T-helper 2 cell treated with Interferon-gamma antibody and Interleukin-4, amounts not matched to agents 5 μg/mL and 100 μg/mL, for 36 hours (primary cell): ENCODE data around the gene GNGT2.
A peak's percentile ranks its signal among the peaks of the same experiment; 100 is the strongest.

Source experiments
- DNase-seq: peaks from one replicate; pipeline ENCODE4 v3.0.0; 2021; ENCODE audit warnings: low spot score
- H3K27ac Mint-ChIP-seq: one replicate; pipeline ENCODE4 v1.8.0; 2021; ENCODE audit warnings: mild to moderate bottlenecking, mixed read lengths
- H3K27me3 Mint-ChIP-seq: one replicate; pipeline ENCODE4 v1.8.0; 2021; ENCODE audit warnings: low read depth, mixed read lengths
- H3K36me3 Mint-ChIP-seq: one replicate; pipeline ENCODE4 v1.8.0; 2021; ENCODE audit warnings: low read depth, mixed read lengths
- H3K4me1 Mint-ChIP-seq: one replicate; pipeline ENCODE4 v1.8.0; 2021; ENCODE audit warnings: low read depth, mixed read lengths
- H3K4me3 Mint-ChIP-seq: one replicate; pipeline ENCODE4 v1.8.0; 2022; ENCODE audit warnings: mild to moderate bottlenecking, moderate library complexity, mixed read lengths
- H3K9me3 Mint-ChIP-seq: one replicate; pipeline ENCODE4 v1.8.0; 2021; ENCODE audit warnings: mixed read lengths

The GNGT2 gene

GRCh38 chr17:49240619-49241018, 30.2 kb upstream of the GNGT2 start:
- H3K27ac Mint-ChIP-seq, result no peak overlapping the region
- no peaks in the 10 kb centered on the region for H3K4me1 Mint-ChIP-seq
- no peaks in the 10 kb centered on the region for H3K36me3 Mint-ChIP-seq
- H3K27me3 Mint-ChIP-seq, result peaks cover 7% of the 10 kb centered on the region
- no peaks in the 10 kb centered on the region for H3K9me3 Mint-ChIP-seq
- H3K4me3 Mint-ChIP-seq, result no peak overlapping the region
- no peak for DNase-seq

- Mint-ChIP-seq H3K27me3 (peaks cover 7% of the 10 kb centered on the region), H3K36me3 (no peaks in the 10 kb centered on the region), H3K4me1 (no peaks in the 10 kb centered on the region), H3K27ac (no peak overlapping the region), H3K9me3 (no peaks in the 10 kb centered on the region), H3K4me3 (no peak overlapping the region)
- DNase-seq, result no peak
Measured at GRCh38 chr17:49239963-49240362, 29.6 kb upstream of the GNGT2 start.

- H3K36me3 Mint-ChIP-seq, result no peaks in the 10 kb centered on the region
- DNase-seq, result no peak
- H3K4me3 Mint-ChIP-seq, result no peak overlapping the region
Measured at GRCh38 chr17:49235896-49236295, 25.5 kb upstream of the GNGT2 start.

GRCh38 chr17:49234509-49235080, 24.2 kb upstream of the GNGT2 start:
- H3K36me3 Mint-ChIP-seq, result no peaks in the 10 kb centered on the region
- DNase-seq, result no peak
- H3K4me1 Mint-ChIP-seq, result peaks cover 3% of the 10 kb centered on the region
- H3K27ac Mint-ChIP-seq, result no peak overlapping the region
- no peaks in the 10 kb centered on the region for H3K9me3 Mint-ChIP-seq
- no peak overlapping the region for H3K4me3 Mint-ChIP-seq
- peaks cover 23% of the 10 kb centered on the region for H3K27me3 Mint-ChIP-seq

More at GRCh38 chr17:49235896-49236295, 25.5 kb upstream of the GNGT2 start:
- Mint-ChIP-seq H3K27me3 (peaks cover 22% of the 10 kb centered on the region), H3K9me3 (no peaks in the 10 kb centered on the region), H3K27ac (no peak overlapping the region), H3K4me1 (peaks cover 3% of the 10 kb centered on the region)

- Mint-ChIP-seq H3K4me1 (peaks cover 8% of the 10 kb centered on the region), H3K4me3 (peak overlapping the region; percentile 87), H3K9me3 (no peaks in the 10 kb centered on the region), H3K27ac (no peak overlapping the region), H3K27me3 (peaks cover 37% of the 10 kb centered on the region), H3K36me3 (no peaks in the 10 kb centered on the region)
- no peak for DNase-seq
Measured at GRCh38 chr17:49231563-49231894, 21.2 kb upstream of the GNGT2 start.

- H3K4me3 Mint-ChIP-seq, result peak within 1 kb of the TSS; percentile 87
- H3K27me3 Mint-ChIP-seq, result peaks cover 38% of the 10 kb centered on the region
- no peaks in the 10 kb centered on the region for H3K9me3 Mint-ChIP-seq
- peaks cover under 1% of the 10 kb centered on the region for H3K36me3 Mint-ChIP-seq
- peak within 1 kb of the TSS; percentile 59 for H3K27ac Mint-ChIP-seq
- peak; percentile 81 for DNase-seq
- peaks cover 8% of the 10 kb centered on the region for H3K4me1 Mint-ChIP-seq
Measured at GRCh38 chr17:49230636-49231562, 20.5 kb upstream of the GNGT2 start, which contains the start of gene PHOSPHO1. Gene PHOSPHO1, minus strand, starts transcription at chr17:49230787. Its CDS starts 4,096 bp downstream, at chr17:49226691.

- Mint-ChIP-seq H3K36me3 (peaks cover 2% of the 10 kb centered on the region), H3K27ac (no peak overlapping the region), H3K4me1 (peaks cover 10% of the 10 kb centered on the region), H3K9me3 (no peaks in the 10 kb centered on the region), H3K4me3 (peak overlapping the region; percentile 87), H3K27me3 (peaks cover 44% of the 10 kb centered on the region)
- no peak for DNase-seq
Measured at GRCh38 chr17:49229805-49230600, 19.6 kb upstream of the GNGT2 start.

GRCh38 chr17:49229076-49229804, 18.9 kb upstream of the GNGT2 start:
- peaks cover 13% of the 10 kb centered on the region for H3K4me1 Mint-ChIP-seq
- H3K4me3 Mint-ChIP-seq, result peak overlapping the region; percentile 43
- DNase-seq, result no peak
- no peak overlapping the region for H3K27ac Mint-ChIP-seq
- H3K36me3 Mint-ChIP-seq, result peaks cover 4% of the 10 kb centered on the region
- peaks cover 49% of the 10 kb centered on the region for H3K27me3 Mint-ChIP-seq
- H3K9me3 Mint-ChIP-seq, result no peaks in the 10 kb centered on the region

GRCh38 chr17:49227436-49228261, 17.3 kb upstream of the GNGT2 start:
- Mint-ChIP-seq H3K27me3 (peaks cover 48% of the 10 kb centered on the region), H3K9me3 (no peaks in the 10 kb centered on the region), H3K4me3 (no peak overlapping the region), H3K4me1 (peaks cover 23% of the 10 kb centered on the region), H3K36me3 (peaks cover 13% of the 10 kb centered on the region), H3K27ac (no peak overlapping the region)
- peak; percentile 54 for DNase-seq

GRCh38 chr17:49226771-49227435, 16.5 kb upstream of the GNGT2 start:
- H3K4me3 Mint-ChIP-seq, result no peak overlapping the region
- H3K27me3 Mint-ChIP-seq, result peaks cover 47% of the 10 kb centered on the region
- no peaks in the 10 kb centered on the region for H3K9me3 Mint-ChIP-seq
- DNase-seq, result no peak
- H3K36me3 Mint-ChIP-seq, result peaks cover 20% of the 10 kb centered on the region
- no peak overlapping the region for H3K27ac Mint-ChIP-seq
- peaks cover 25% of the 10 kb centered on the region for H3K4me1 Mint-ChIP-seq

- H3K27ac Mint-ChIP-seq, result no peak overlapping the region
- peaks cover 23% of the 10 kb centered on the region for H3K36me3 Mint-ChIP-seq
- DNase-seq, result no peak
- H3K27me3 Mint-ChIP-seq, result peaks cover 36% of the 10 kb centered on the region
- no peak overlapping the region for H3K4me3 Mint-ChIP-seq
- no peaks in the 10 kb centered on the region for H3K9me3 Mint-ChIP-seq
- H3K4me1 Mint-ChIP-seq, result peaks cover 21% of the 10 kb centered on the region
Measured at GRCh38 chr17:49225554-49226236, 15.3 kb upstream of the GNGT2 start.

- Mint-ChIP-seq H3K27me3 (peaks cover 36% of the 10 kb centered on the region), H3K4me1 (peaks cover 24% of the 10 kb centered on the region), H3K27ac (no peak overlapping the region), H3K9me3 (no peaks in the 10 kb centered on the region), H3K4me3 (peak overlapping the region; percentile 53), H3K36me3 (peaks cover 27% of the 10 kb centered on the region)
- no peak for DNase-seq
Measured at GRCh38 chr17:49224997-49225337, 14.6 kb upstream of the GNGT2 start.
